Gastrocnemius medialis (tissue), 4 donors: ENCODE measurements around the gene EMD. TPM values are rescaled to one million over a fixed set of nuclear protein-coding genes. Genes with fewer than 3 reads are reported as not detected.

Experiments used
- ATAC-seq, 2 donors: fragments of 150-250 bp; one replicate each; pipeline ENCODE4 v1.9.1; 2016
- DNase-seq, 2 donors: peaks; one replicate each; pipeline ENCODE4 v3.0.0-alpha.2; 2019
- H3K27ac ChIP-seq, 4 donors: fragments of 200-600 bp; sonication (generic); 1 replicate in 1 of 4; 2 replicates in 3 of 4; pipeline ENCODE4 v1.5.1; 2016 to 2018; ENCODE audit warnings: mild to moderate bottlenecking in 2 of 4, moderate library complexity in 1 of 4
- H3K27me3 ChIP-seq, 3 donors: fragments of 200-600 bp; sonication (generic) in 2 of 3; 1 replicate in 1 of 3; 2 replicates in 2 of 3; pipeline versions ENCODE4 v1.5.1 to v1.6.0; 2016 to 2019; ENCODE audit warnings: mild to moderate bottlenecking in 1 of 3, moderate library complexity in 1 of 3
- H3K36me3 ChIP-seq, 2 donors: fragments of 200-600 bp; sonication (generic) in 1 of 2; one replicate each; pipeline ENCODE4 v1.5.1; 2017 to 2018
- H3K4me1 ChIP-seq, 2 donors: fragments of 200-600 bp; sonication (generic) in 1 of 2; one replicate each; pipeline ENCODE4 v1.5.1; 2016 to 2017; ENCODE audit warnings: mild to moderate bottlenecking in 2 of 2
- H3K4me3 ChIP-seq, 4 donors: fragments of 200-600 bp; sonication (generic) in 3 of 4; 1 replicate in 1 of 4; 2 replicates in 3 of 4; pipeline ENCODE4 v1.5.1; 2016 to 2019; ENCODE audit warnings: mild to moderate bottlenecking in 2 of 4
- H3K9me3 ChIP-seq, 3 donors: fragments of 200-600 bp; sonication (generic) in 2 of 3; 1 replicate in 1 of 3; 2 replicates in 2 of 3; pipeline ENCODE4 v1.5.1; 2016 to 2019
- POLR2A ChIP-seq, 2 donors: fragments of 450-650 bp; IDR thresholded peaks; one replicate each; pipeline ENCODE4 v1.6.1; 2017; ENCODE audit warnings: antibody characterized with exemption in 2 of 2, mild to moderate bottlenecking in 2 of 2, moderate library complexity in 2 of 2
- in situ Hi-C, 4 donors: fragments of 200-750 bp; cut with MboI; loops; one replicate each; pipeline versions ENCODE4 v1.15.0 to v1.8.0; 2017; ENCODE audit warnings: low sequenced_read_pairs in 4 of 4
- intact Hi-C: fragments of 100-400 bp; cut with DNase I; formaldehyde crosslinking; loops from one replicate; pipeline ENCODE4 v1.15.1; 2023; ENCODE audit warnings: low total_unique reads
- total RNA-seq, 4 donors: library from RNA; depleted of rRNA; stranded (reverse); fragments of >200 nt; gene quantifications; one replicate each; pipeline versions ENCODE4 v1.1.0 to v1.2.3, GENCODE V29; 2016
- TF ChIP-seq, protein P1 (sequence below), 5 experiments: fragments of 450-650 bp in 3 of 5; fragments of 200-600 bp in 2 of 5; sonication (generic) in 2 of 5; IDR thresholded peaks in 4 of 5; conservative IDR thresholded peaks in 1 of 5; 1 replicate in 4 of 5; 2 replicates in 1 of 5; pipeline ENCODE4 v1.5.1; 2016 to 2019; ENCODE audit warnings: antibody characterized with exemption in 5 of 5, mild to moderate bottlenecking in 3 of 5, moderate library complexity in 3 of 5

Gene EMD
- total RNA-seq, 4 donors from 2014 or later = 36.2 to 61.5 (median 53.2) TPM

DNA sequence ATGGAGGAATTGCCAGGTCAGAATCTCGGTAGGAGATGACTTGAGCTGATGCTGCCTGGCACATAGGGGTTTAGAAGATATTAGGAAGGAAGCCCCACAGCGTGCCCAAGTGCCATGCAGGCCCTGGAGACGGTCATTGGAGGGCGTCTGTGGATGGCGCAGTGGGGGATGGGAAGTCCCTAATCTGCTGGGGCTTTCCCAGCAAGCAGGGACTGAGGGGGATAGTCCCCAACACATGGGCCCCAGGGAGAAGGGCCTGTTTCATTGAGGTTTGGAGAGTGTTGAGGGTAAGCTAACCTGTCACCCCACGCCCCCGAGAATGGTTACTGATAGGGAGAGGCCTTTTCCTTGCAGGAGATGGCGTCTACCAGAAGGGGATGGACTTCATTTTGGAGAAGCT, 40.1 kb downstream of the EMD start:
- ATAC-seq (no peak), DNase-seq (no peak)
- no peaks in the 10 kb centered on the region for H3K36me3 ChIP-seq
- in situ Hi-C loops (loop anchor here in 2 of 4 donors (25.0 kb wide), 1 partner anchor 118 kb away; the partner anchor contains the start of genes G6PD (in 2 of the 2) and IKBKG (in 2 of the 2)), intact Hi-C loops (no loop called here)
- no peak overlapping the region for H3K4me3 ChIP-seq
- TF ChIP-seq POLR2A (IDR thresholded peaks at IDR 0.05) = no peak
- TF ChIP-seq, protein P1, sequence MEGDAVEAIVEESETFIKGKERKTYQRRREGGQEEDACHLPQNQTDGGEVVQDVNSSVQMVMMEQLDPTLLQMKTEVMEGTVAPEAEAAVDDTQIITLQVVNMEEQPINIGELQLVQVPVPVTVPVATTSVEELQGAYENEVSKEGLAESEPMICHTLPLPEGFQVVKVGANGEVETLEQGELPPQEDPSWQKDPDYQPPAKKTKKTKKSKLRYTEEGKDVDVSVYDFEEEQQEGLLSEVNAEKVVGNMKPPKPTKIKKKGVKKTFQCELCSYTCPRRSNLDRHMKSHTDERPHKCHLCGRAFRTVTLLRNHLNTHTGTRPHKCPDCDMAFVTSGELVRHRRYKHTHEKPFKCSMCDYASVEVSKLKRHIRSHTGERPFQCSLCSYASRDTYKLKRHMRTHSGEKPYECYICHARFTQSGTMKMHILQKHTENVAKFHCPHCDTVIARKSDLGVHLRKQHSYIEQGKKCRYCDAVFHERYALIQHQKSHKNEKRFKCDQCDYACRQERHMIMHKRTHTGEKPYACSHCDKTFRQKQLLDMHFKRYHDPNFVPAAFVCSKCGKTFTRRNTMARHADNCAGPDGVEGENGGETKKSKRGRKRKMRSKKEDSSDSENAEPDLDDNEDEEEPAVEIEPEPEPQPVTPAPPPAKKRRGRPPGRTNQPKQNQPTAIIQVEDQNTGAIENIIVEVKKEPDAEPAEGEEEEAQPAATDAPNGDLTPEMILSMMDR (IDR thresholded peaks at IDR 0.05 in 4 of 5, conservative IDR thresholded peaks at IDR 0.05 in 1 of 5) = no peak
- no peaks in the 10 kb centered on the region for H3K4me1 ChIP-seq
- H3K27me3 ChIP-seq = no peaks in the 10 kb centered on the region
- no peak overlapping the region for H3K27ac ChIP-seq
- no peaks in the 10 kb centered on the region for H3K9me3 ChIP-seq

DNA sequence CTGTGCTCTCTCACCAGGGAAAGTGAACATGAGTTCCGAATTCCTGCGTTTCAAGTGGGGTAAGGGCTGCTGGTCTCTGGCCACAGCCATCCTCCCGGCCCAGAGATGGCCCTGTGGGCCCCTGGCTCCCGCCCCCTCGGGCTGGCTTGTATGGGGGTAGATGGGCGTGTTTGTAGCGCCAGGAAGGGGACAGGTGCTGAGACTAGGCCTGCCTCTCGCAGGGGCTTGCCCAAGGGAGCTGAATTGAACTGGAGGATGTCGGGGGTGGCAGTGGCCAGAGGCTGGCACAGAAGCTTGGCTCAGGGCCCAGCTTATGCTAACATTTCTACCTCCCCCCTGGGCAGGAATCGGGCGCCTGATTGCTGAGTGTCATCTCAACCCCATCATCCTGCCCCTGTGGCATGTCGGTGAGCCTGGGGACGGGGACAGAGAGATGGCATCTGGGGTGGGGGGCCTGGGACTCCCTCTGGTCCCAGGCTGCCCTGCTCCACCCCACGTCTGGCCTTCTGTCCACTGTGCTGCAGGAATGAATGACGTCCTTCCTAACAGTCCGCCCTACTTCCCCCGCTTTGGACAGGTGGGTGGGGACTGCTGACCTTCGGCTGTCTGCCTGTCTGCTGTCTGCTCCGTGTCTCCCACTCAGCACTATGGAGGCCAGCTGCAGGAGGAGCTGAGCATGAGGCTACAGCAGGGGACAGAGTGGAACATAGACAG, 40.8 kb downstream of the EMD start:
- Histone ChIP-seq H3K36me3 (no peaks in the 10 kb centered on the region), H3K9me3 (no peaks in the 10 kb centered on the region), H3K4me3 (no peak overlapping the region), H3K4me1 (no peaks in the 10 kb centered on the region), H3K27me3 (no peaks in the 10 kb centered on the region), H3K27ac (peak overlapping the region; percentile 15 to 65 (median 27))
- peak in 1 of 2 donors; percentile 79 for ATAC-seq
- TF ChIP-seq, protein P1 (IDR thresholded peaks at IDR 0.05 in 4 of 5, conservative IDR thresholded peaks at IDR 0.05 in 1 of 5) = no peak
- no peak for TF ChIP-seq POLR2A (IDR thresholded peaks at IDR 0.05)
- peak in 1 of 2 donors; percentile 40 for DNase-seq
- intact Hi-C loops (no loop called here), in situ Hi-C loops (loop anchor here in 2 of 4 donors (25.0 kb wide), 1 partner anchor 117 kb away; the partner anchor contains the start of genes G6PD (in 2 of the 2) and IKBKG (in 2 of the 2))

DNA sequence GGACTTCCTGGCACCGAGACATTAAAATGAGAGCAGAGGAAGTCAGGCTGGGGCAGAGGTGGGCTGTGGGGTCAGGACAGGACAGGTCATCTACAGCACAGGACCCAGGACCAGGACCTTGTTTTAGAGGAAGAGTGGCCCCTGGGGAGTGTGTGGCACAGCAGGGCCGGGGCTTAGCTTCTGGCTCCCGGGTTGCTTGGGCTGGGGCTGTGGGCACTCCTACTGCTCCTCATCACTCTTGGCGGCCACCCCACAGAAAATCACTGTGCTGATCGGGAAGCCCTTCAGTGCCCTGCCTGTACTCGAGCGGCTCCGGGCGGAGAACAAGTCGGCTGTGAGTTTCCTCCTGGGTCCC, 41.3 kb downstream of the EMD start:
- H3K27me3 ChIP-seq = no peaks in the 10 kb centered on the region
- in situ Hi-C loops = loop anchor here in 2 of 4 donors (25.0 kb wide), 1 partner anchor 117 kb away; the partner anchor contains the start of genes G6PD (in 2 of the 2) and IKBKG (in 2 of the 2)
- ATAC-seq = peak in 1 of 2 donors; percentile 6
- DNase-seq = no peak
- H3K9me3 ChIP-seq = no peaks in the 10 kb centered on the region
- peak overlapping the region in 3 of 4 donors; percentile 18 to 65 (median 33) for H3K27ac ChIP-seq
- intact Hi-C loops = no loop called here
- TF ChIP-seq, protein P1 (IDR thresholded peaks at IDR 0.05 in 4 of 5, conservative IDR thresholded peaks at IDR 0.05 in 1 of 5) = no peak
- TF ChIP-seq POLR2A (IDR thresholded peaks at IDR 0.05) = no peak
- no peak overlapping the region for H3K4me3 ChIP-seq
- H3K36me3 ChIP-seq = no peaks in the 10 kb centered on the region
- H3K4me1 ChIP-seq = no peaks in the 10 kb centered on the region

DNA sequence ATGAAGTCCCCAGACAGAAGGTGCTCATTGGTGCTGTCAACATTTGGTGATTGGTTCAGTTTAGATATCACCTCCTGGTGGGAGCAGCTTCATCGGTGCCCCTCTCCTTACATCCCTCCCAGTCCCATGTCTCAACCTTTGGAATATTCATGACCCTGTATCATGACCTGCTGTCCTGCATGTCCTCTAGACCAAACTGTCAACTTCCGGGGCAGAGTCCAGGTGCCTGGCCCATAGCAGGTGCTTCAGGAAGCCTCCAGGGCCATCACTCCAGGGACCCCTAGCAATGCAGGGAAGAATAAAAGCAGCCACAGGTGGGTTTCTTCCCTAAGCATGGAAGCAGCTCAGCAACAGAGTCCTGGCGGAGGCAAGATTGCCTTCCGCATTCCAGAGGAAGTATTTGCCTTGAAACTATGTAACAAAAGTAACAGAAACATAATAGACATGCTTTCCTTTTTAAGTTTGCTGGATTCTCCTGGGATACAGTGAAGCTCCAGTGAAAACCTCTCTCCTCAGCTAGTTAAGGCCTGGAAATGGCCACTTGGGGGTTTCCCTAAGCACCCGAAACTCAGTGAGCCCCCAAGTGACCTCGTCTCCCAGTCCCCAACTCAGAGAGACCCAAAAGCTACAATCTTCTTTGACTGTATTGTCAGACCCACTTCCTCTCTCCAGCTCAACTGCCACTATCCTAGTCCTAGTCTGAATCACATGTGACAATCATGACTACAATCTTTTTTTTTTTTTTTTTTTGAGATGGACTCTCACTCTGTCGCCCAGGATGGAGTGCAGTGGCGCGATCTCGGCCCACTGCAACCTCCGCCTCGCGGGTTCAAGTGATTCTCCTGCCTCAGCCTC, 48.0 kb downstream of the EMD start:
- Histone ChIP-seq H3K27me3 (no peaks in the 10 kb centered on the region), H3K27ac (no peak overlapping the region), H3K4me3 (no peak overlapping the region), H3K9me3 (no peaks in the 10 kb centered on the region), H3K4me1 (peaks cover 3 to 7% of the 10 kb centered on the region in 2 donors), H3K36me3 (no peaks in the 10 kb centered on the region)
- in situ Hi-C loops (no loop called here), intact Hi-C loops (no loop called here)
- TF ChIP-seq, protein P1 (IDR thresholded peaks at IDR 0.05 in 4 of 5, conservative IDR thresholded peaks at IDR 0.05 in 1 of 5) = no peak
- TF ChIP-seq POLR2A (IDR thresholded peaks at IDR 0.05) = no peak
- DNase-seq (no peak), ATAC-seq (no peak)
